ENCODE measurements around the gene NCKAP1. TPM values are rescaled to one million over a fixed set of nuclear protein-coding genes. Genes with fewer than 3 reads are reported as not detected.
"Not testable (repeated sequence)": the region's sequence is repeated elsewhere in the genome, so short reads cannot be mapped to it uniquely, and the experiment has no call there.

Gene NCKAP1
- polyA plus RNA-seq, 1 donor = 127 TPM

- H3K9me3 ChIP-seq (ENCODE audit: control insufficient read depth, low read depth, low read length) = no peaks in the 10 kb centered on the region
- no CpG with 5 or more reads among the region's 1 CpG for WGBS (ENCODE audit: insufficient coverage, low lambda C conversion rate)
- H3K27me3 ChIP-seq (ENCODE audit: control insufficient read depth, insufficient read depth, low read length) = no peaks in the 10 kb centered on the region
- H3K4me1 ChIP-seq (ENCODE audit: control insufficient read depth, insufficient read depth, low read length) = no peaks in the 10 kb centered on the region
- H3K27ac ChIP-seq (ENCODE audit: low read length) = no peak overlapping the region
- no peak for DNase-seq
- peaks cover 36% of the 10 kb centered on the region for H3K36me3 ChIP-seq (ENCODE audit: control insufficient read depth, insufficient read depth, low read length)
- H3K4me3 ChIP-seq (ENCODE audit: low read length) = no peak overlapping the region
Observed at GRCh38 chr2:182977463-182977862, 60.8 kb downstream of the NCKAP1 start.

- Histone ChIP-seq H3K4me1 (ENCODE audit: control insufficient read depth, insufficient read depth, low read length) (no peaks in the 10 kb centered on the region), H3K36me3 (ENCODE audit: control insufficient read depth, insufficient read depth, low read length) (peaks cover 27% of the 10 kb centered on the region), H3K27me3 (ENCODE audit: control insufficient read depth, insufficient read depth, low read length) (no peaks in the 10 kb centered on the region), H3K9me3 (ENCODE audit: control insufficient read depth, low read depth, low read length) (peaks cover 7% of the 10 kb centered on the region), H3K27ac (ENCODE audit: low read length) (peak overlapping the region; percentile 5), H3K4me3 (ENCODE audit: low read length) (no peak overlapping the region)
- no CpG with 5 or more reads among the region's 1 CpG for WGBS (ENCODE audit: insufficient coverage, low lambda C conversion rate)
- DNase-seq = peak; percentile 9 to 49
Observed at GRCh38 chr2:182973441-182974352, 64.6 kb downstream of the NCKAP1 start.

- WGBS (ENCODE audit: insufficient coverage, low lambda C conversion rate) = 94% methylated on average over 2 of the region's 3 CpGs
- Histone ChIP-seq H3K27ac (ENCODE audit: low read length) (no peak overlapping the region), H3K27me3 (ENCODE audit: control insufficient read depth, insufficient read depth, low read length) (no peaks in the 10 kb centered on the region), H3K4me1 (ENCODE audit: control insufficient read depth, insufficient read depth, low read length) (no peaks in the 10 kb centered on the region), H3K4me3 (ENCODE audit: low read length) (no peak overlapping the region), H3K36me3 (ENCODE audit: control insufficient read depth, insufficient read depth, low read length) (peaks cover 28% of the 10 kb centered on the region), H3K9me3 (ENCODE audit: control insufficient read depth, low read depth, low read length) (peaks cover 7% of the 10 kb centered on the region)
- DNase-seq = no peak
Observed at GRCh38 chr2:182972548-182972942, 65.7 kb downstream of the NCKAP1 start.

- Histone ChIP-seq H3K9me3 (ENCODE audit: control insufficient read depth, low read depth, low read length) (peaks cover 7% of the 10 kb centered on the region), H3K36me3 (ENCODE audit: control insufficient read depth, insufficient read depth, low read length) (peaks cover 25% of the 10 kb centered on the region), H3K27me3 (ENCODE audit: control insufficient read depth, insufficient read depth, low read length) (no peaks in the 10 kb centered on the region), H3K27ac (ENCODE audit: low read length) (no peak overlapping the region), H3K4me3 (ENCODE audit: low read length) (no peak overlapping the region), H3K4me1 (ENCODE audit: control insufficient read depth, insufficient read depth, low read length) (no peaks in the 10 kb centered on the region)
- 100% methylated on average over 2 of the region's 3 CpGs for WGBS (ENCODE audit: insufficient coverage, low lambda C conversion rate)
- no peak for DNase-seq
Observed at GRCh38 chr2:182971820-182972547, 66.3 kb downstream of the NCKAP1 start.

- DNase-seq = no peak
- Histone ChIP-seq H3K36me3 (ENCODE audit: control insufficient read depth, insufficient read depth, low read length) (peaks cover 22% of the 10 kb centered on the region), H3K9me3 (ENCODE audit: control insufficient read depth, low read depth, low read length) (peaks cover 7% of the 10 kb centered on the region), H3K27ac (ENCODE audit: low read length) (no peak overlapping the region), H3K4me1 (ENCODE audit: control insufficient read depth, insufficient read depth, low read length) (no peaks in the 10 kb centered on the region), H3K27me3 (ENCODE audit: control insufficient read depth, insufficient read depth, low read length) (no peaks in the 10 kb centered on the region), H3K4me3 (ENCODE audit: low read length) (no peak overlapping the region)
- WGBS (ENCODE audit: insufficient coverage, low lambda C conversion rate) = no CpG with 5 or more reads among the region's 1 CpG
Observed at GRCh38 chr2:182970486-182970885, 67.8 kb downstream of the NCKAP1 start.

- Histone ChIP-seq H3K36me3 (ENCODE audit: control insufficient read depth, insufficient read depth, low read length) (peaks cover 23% of the 10 kb centered on the region), H3K27ac (ENCODE audit: low read length) (no peak overlapping the region), H3K9me3 (ENCODE audit: control insufficient read depth, low read depth, low read length) (peaks cover 7% of the 10 kb centered on the region), H3K4me1 (ENCODE audit: control insufficient read depth, insufficient read depth, low read length) (no peaks in the 10 kb centered on the region), H3K4me3 (ENCODE audit: low read length) (no peak overlapping the region), H3K27me3 (ENCODE audit: control insufficient read depth, insufficient read depth, low read length) (no peaks in the 10 kb centered on the region)
- no peak for DNase-seq
Observed at GRCh38 chr2:182968493-182968892, 69.8 kb downstream of the NCKAP1 start.

GRCh38 chr2:182966356-182966755 is 71.9 kb downstream of the NCKAP1 start:
- WGBS (ENCODE audit: insufficient coverage, low lambda C conversion rate) = no CpG with 5 or more reads among the region's 8 CpGs
- H3K27me3 ChIP-seq (ENCODE audit: control insufficient read depth, insufficient read depth, low read length); DNase-seq; H3K27ac ChIP-seq (ENCODE audit: low read length); H3K4me1 ChIP-seq (ENCODE audit: control insufficient read depth, insufficient read depth, low read length); H3K4me3 ChIP-seq (ENCODE audit: low read length); H3K9me3 ChIP-seq (ENCODE audit: control insufficient read depth, low read depth, low read length): not testable (repeated sequence)
- H3K36me3 ChIP-seq (ENCODE audit: control insufficient read depth, insufficient read depth, low read length) = peaks cover 25% of the 10 kb centered on the region

GRCh38 chr2:182962641-182963040 is 75.6 kb downstream of the NCKAP1 start:
- H3K36me3 ChIP-seq (ENCODE audit: control insufficient read depth, insufficient read depth, low read length) = peaks cover 23% of the 10 kb centered on the region

GRCh38 chr2:182960869-182961268 is 77.4 kb downstream of the NCKAP1 start:
- peaks cover 30% of the 10 kb centered on the region for H3K36me3 ChIP-seq (ENCODE audit: control insufficient read depth, insufficient read depth, low read length)
- not testable (repeated sequence) for H3K27me3 ChIP-seq (ENCODE audit: control insufficient read depth, insufficient read depth, low read length); H3K27ac ChIP-seq (ENCODE audit: low read length); DNase-seq; H3K9me3 ChIP-seq (ENCODE audit: control insufficient read depth, low read depth, low read length); H3K4me1 ChIP-seq (ENCODE audit: control insufficient read depth, insufficient read depth, low read length); H3K4me3 ChIP-seq (ENCODE audit: low read length)
- WGBS (ENCODE audit: insufficient coverage, low lambda C conversion rate) = no CpG with 5 or more reads among the region's 2 CpGs

More at GRCh38 chr2:182962641-182963040, 75.6 kb downstream of the NCKAP1 start:
- no CpG with 5 or more reads among the region's 2 CpGs for WGBS (ENCODE audit: insufficient coverage, low lambda C conversion rate)
- Histone ChIP-seq H3K4me3 (ENCODE audit: low read length) (no peak overlapping the region), H3K27ac (ENCODE audit: low read length) (no peak overlapping the region), H3K9me3 (ENCODE audit: control insufficient read depth, low read depth, low read length) (no peaks in the 10 kb centered on the region), H3K4me1 (ENCODE audit: control insufficient read depth, insufficient read depth, low read length) (no peaks in the 10 kb centered on the region), H3K27me3 (ENCODE audit: control insufficient read depth, insufficient read depth, low read length) (no peaks in the 10 kb centered on the region)
- DNase-seq = no peak

- Histone ChIP-seq H3K27me3 (ENCODE audit: control insufficient read depth, insufficient read depth, low read length) (no peaks in the 10 kb centered on the region), H3K4me1 (ENCODE audit: control insufficient read depth, insufficient read depth, low read length) (no peaks in the 10 kb centered on the region), H3K9me3 (ENCODE audit: control insufficient read depth, low read depth, low read length) (no peaks in the 10 kb centered on the region), H3K36me3 (ENCODE audit: control insufficient read depth, insufficient read depth, low read length) (peaks cover 53% of the 10 kb centered on the region), H3K4me3 (ENCODE audit: low read length) (no peak overlapping the region), H3K27ac (ENCODE audit: low read length) (no peak overlapping the region)
- no peak for DNase-seq
Observed at GRCh38 chr2:182954789-182955188, 83.5 kb downstream of the NCKAP1 start.

Measured in large intestine (tissue), 3 donors.